ENCODE measurements around the gene CCDC70.

DNA sequence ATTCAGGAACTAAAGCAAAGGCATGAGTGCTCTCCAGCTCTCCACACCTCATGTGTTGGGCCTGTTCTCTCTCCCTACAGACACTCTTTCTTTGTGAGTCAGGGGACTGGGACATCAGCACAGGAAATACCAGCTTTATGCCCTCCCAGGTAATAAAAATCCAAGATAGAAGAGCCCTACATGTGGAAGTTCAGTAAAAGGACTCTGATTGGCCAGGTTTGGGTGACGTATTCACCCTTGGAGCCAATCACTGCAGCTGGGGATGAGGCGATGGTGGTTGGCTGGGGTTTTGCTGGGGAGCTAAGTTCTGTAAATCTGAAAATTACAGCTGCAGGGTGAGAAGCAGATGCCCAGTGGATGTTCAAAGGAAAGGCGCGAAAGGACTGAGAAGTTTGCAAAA is 32.5 kb downstream of the CCDC70 start:
- TF ChIP-seq ZNF138 (CRISPR knock-in tag; conservative IDR thresholded peaks at IDR 0.05): no peak
- TF ChIP-seq, protein P1, sequence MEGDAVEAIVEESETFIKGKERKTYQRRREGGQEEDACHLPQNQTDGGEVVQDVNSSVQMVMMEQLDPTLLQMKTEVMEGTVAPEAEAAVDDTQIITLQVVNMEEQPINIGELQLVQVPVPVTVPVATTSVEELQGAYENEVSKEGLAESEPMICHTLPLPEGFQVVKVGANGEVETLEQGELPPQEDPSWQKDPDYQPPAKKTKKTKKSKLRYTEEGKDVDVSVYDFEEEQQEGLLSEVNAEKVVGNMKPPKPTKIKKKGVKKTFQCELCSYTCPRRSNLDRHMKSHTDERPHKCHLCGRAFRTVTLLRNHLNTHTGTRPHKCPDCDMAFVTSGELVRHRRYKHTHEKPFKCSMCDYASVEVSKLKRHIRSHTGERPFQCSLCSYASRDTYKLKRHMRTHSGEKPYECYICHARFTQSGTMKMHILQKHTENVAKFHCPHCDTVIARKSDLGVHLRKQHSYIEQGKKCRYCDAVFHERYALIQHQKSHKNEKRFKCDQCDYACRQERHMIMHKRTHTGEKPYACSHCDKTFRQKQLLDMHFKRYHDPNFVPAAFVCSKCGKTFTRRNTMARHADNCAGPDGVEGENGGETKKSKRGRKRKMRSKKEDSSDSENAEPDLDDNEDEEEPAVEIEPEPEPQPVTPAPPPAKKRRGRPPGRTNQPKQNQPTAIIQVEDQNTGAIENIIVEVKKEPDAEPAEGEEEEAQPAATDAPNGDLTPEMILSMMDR (IDR thresholded peaks at IDR 0.05): no peak
- TF ChIP-seq ZNF396 (CRISPR knock-in tag; IDR thresholded peaks at IDR 0.05; ENCODE audit: borderline replicate concordance): no peak

Data from WTC11 (cell line).